Peyer's patch (tissue), 4 donors: ENCODE data around the gene EIF4A3.

Experiments
- POLR2A ChIP-seq, 2 donors: fragments of 450-650 bp; IDR thresholded peaks; one replicate each; pipeline ENCODE4 v1.5.1; 2017; ENCODE audit warnings: antibody characterized with exemption in 2 of 2, mild to moderate bottlenecking in 2 of 2, moderate library complexity in 2 of 2
- TF ChIP-seq, protein P1 (sequence below), 6 experiments: fragments of 450-650 bp in 4 of 6; fragments of 200-600 bp in 2 of 6; sonication (generic) in 1 of 6; IDR thresholded peaks; one replicate each; pipeline ENCODE4 v1.5.1; 2017 to 2019; ENCODE audit warnings: antibody characterized with exemption in 6 of 6, mild to moderate bottlenecking in 3 of 6, moderate library complexity in 1 of 6

DNA sequence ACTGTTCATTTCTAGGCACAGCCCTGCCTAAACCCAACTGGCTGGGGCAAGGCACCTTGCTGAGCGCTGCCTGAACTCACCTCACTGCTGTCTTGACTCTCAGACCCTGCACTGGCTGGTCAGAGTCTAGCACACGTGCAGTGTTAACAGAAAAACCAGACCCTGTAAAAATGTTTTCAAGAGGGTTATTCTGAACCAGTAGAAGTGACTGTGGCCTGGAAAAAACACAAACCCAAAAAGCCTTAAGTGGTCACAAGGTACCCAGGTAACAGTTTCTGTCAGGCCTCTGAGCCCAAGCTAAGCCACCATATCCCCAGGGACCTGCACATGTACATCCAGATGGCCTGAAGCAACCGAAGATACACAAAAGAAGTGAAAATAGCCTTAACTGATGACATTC is 6.1 kb upstream of the EIF4A3 start:
- TF ChIP-seq, protein P1, sequence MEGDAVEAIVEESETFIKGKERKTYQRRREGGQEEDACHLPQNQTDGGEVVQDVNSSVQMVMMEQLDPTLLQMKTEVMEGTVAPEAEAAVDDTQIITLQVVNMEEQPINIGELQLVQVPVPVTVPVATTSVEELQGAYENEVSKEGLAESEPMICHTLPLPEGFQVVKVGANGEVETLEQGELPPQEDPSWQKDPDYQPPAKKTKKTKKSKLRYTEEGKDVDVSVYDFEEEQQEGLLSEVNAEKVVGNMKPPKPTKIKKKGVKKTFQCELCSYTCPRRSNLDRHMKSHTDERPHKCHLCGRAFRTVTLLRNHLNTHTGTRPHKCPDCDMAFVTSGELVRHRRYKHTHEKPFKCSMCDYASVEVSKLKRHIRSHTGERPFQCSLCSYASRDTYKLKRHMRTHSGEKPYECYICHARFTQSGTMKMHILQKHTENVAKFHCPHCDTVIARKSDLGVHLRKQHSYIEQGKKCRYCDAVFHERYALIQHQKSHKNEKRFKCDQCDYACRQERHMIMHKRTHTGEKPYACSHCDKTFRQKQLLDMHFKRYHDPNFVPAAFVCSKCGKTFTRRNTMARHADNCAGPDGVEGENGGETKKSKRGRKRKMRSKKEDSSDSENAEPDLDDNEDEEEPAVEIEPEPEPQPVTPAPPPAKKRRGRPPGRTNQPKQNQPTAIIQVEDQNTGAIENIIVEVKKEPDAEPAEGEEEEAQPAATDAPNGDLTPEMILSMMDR (IDR thresholded peaks at IDR 0.05), result no peak
- TF ChIP-seq POLR2A (IDR thresholded peaks at IDR 0.05), result no peak
